Measurements from ENCODE around the gene CDH23. TPM values are rescaled to one million over a fixed set of nuclear protein-coding genes. Genes with fewer than 3 reads are reported as not detected.
A peak's percentile ranks its signal among the peaks of the same experiment; 100 is the strongest.

CDH23 gene
- total RNA-seq, 1 experiment from 2014 or later, result 0.02 TPM

DNA sequence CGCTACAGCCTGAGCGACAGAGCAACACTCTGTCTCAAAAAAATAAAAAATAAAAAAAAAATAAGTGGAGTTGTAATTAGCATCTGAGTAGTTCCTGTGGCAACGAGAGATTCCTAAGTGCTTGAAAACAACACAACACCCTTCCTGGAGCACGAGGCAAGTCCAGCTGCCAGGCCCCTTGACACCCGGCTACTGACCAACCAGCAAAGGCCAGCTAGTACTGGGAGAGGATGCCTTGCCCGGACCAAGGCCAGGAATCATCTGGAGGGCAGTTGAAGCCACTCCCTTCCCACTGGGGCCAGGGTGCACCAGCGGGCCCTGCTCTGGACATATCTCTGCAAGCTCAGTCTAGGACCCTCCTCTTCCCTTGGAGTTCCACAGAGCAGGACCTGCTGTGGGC, 322.3 kb downstream of the CDH23 start:
- Histone ChIP-seq H3K4me1 (no peaks in the 10 kb centered on the region; the same call in 1 of the 2 replicates), H3K27ac (no peak overlapping the region)

DNA sequence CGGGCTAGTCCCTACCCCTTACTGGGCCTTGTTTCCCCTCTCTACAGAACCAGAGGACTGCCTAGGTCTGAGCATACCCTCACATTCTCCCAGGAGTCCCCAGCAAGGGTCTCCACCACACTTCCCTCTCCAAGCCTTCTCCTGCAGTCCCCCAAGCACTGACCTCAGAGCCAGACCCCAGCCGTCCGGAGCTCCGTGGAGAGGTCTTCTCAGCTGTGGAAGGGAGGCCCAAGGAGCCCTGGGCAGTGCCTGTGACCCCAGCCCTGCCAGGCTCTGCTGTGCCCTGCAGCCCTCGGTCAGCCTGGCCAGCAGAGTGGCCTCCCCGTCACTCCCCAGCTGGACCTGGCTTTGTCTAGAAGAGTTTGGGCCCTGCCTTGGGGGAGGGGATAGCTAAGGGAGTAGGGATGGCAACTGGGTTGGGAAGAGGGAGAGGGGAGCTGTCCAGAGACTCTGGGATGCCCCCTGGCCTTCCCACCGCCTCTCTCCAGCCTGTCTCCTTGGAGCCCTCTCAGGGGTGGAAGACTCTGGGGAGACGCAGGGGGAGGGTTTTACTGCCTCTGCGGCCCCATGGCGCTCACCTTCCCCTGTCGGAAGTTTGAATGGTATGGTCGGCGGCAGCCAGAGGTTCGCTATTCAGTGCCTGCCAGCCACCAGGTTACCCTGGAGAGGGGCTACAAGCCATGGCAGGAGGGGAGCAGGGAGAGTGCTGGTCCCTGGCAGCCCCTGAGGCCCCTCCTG, 322.9 kb downstream of the CDH23 start, which contains the start of gene C10orf105:
TSS of gene C10orf105 (minus strand) at position 315 of the 738 bp plus-strand sequence. CDS start 3,441 bp downstream, outside the sequence.
- Histone ChIP-seq H3K4me1 (no peaks in the 10 kb centered on the region), H3K27ac (no peak within 1 kb of the TSS), H3K9me3 (replicated peaks) (no peaks in the 10 kb centered on the region), H3K36me3 (no peaks in the 10 kb centered on the region), H3K4me3 (no peak within 1 kb of the TSS), H3K27me3 (no peaks in the 10 kb centered on the region)
- no peak for DNase-seq

More for the DNA sequence above, 322.3 kb downstream of the CDH23 start:
- Histone ChIP-seq H3K9me3 (replicated peaks) (no peaks in the 10 kb centered on the region), H3K27me3 (no peaks in the 10 kb centered on the region), H3K4me3 (no peak overlapping the region), H3K36me3 (no peaks in the 10 kb centered on the region)
- DNase-seq, result no peak

DNA sequence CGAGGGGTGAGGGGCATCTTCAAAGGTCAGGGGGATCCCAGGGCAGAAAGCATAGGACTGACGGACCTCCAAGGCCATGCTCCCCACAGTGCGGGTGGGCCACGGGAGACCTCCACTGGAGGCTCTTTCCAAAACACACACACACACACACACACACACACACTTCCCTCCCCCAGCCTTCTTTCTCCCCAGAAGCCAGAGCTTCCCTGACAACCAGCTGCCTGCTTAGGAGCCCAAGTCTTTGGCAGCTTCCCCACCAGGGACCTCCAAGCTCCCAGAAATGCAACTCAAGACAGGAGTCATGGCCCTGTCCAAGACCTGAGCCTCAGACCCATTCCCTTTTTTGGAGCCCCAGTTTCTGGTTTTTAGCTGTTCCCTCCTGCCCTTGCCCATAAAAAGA, 323.6 kb downstream of the CDH23 start:
- Histone ChIP-seq H3K36me3 (no peaks in the 10 kb centered on the region), H3K4me1 (no peaks in the 10 kb centered on the region)
- no peak for DNase-seq

DNA sequence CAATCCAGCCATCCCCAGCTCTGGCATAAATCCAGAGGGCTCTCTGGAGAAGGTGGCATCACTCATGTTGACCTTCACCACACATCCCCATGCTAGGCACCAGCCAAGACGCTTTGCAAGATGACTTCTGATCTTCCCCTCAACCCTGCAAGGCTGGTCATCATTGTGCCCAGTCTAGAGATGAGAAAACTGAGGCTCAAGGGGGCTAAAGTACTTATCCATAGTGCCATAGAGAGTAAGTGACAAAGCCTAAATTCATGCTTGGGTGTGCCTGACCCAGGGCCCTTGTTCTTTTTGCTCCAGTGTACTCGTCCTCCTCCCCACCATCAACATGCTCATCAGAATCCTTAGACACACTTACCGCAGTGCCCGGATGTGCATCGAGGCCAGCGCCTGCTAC, 324.6 kb downstream of the CDH23 start:
- H3K9me3 ChIP-seq (replicated peaks), result no peaks in the 10 kb centered on the region

More for the DNA sequence above, 323.6 kb downstream of the CDH23 start:
- H3K27me3 ChIP-seq, result no peaks in the 10 kb centered on the region
- H3K9me3 ChIP-seq (replicated peaks), result no peaks in the 10 kb centered on the region
- no peak overlapping the region for H3K4me3 ChIP-seq
- no peak overlapping the region for H3K27ac ChIP-seq

DNA sequence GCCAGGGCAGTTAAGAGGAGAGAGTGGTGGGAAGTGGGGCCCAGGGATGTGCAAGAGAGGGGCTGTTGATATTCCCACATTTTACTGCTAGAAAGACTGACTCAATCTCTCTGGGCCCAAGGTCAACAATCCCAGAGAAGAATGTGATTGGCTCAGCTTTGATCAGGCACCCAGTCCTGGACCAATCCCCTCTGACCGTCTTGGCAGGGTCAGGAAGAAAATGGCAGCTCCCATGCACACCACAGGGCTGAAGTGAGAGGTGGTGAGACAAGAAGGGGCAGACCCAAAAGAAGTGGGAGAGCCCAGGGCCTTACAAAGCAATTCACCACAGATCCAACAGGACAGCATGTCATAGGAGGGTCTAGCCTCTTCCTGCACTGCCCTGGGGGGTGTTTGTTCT, 326.1 kb downstream of the CDH23 start:
- Histone ChIP-seq H3K4me3 (no peak overlapping the region), H3K4me1 (peaks cover 5% of the 10 kb centered on the region; the same call in 1 of the 2 replicates), H3K36me3 (no peaks in the 10 kb centered on the region), H3K9me3 (replicated peaks) (no peaks in the 10 kb centered on the region), H3K27me3 (no peaks in the 10 kb centered on the region), H3K27ac (no peak overlapping the region)
- no peak for DNase-seq

More for the DNA sequence above, 324.6 kb downstream of the CDH23 start:
- Histone ChIP-seq H3K27me3 (no peaks in the 10 kb centered on the region), H3K4me1 (no peaks in the 10 kb centered on the region), H3K4me3 (no peak overlapping the region), H3K36me3 (no peaks in the 10 kb centered on the region), H3K27ac (no peak overlapping the region)
- no peak for DNase-seq

DNA sequence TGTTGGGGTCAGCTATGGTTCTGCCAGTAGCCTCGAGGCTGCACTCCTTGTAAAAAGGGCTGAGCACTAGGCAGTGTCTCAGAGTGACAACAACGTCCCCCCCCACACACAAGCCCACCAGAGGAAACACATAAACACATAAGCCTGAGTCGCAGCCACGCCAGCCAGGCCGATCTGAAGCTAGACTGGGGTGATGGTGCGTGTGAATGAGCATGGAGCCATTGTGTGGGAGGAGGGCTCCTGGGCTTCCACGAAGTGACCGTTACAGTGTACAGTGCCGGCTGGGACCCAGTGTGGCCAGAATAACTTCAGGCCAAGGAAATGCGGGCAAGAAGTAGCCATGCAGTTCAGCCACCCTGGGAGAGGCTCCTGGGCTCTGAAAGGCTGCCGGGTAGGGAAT, 326.6 kb downstream of the CDH23 start:
- Histone ChIP-seq H3K27ac (no peak overlapping the region), H3K4me1 (peaks cover 6% of the 10 kb centered on the region; the same call in 1 of the 2 replicates), H3K36me3 (no peaks in the 10 kb centered on the region), H3K9me3 (replicated peaks) (no peaks in the 10 kb centered on the region), H3K27me3 (no peaks in the 10 kb centered on the region), H3K4me3 (no peak overlapping the region)
- DNase-seq, result no peak

DNA sequence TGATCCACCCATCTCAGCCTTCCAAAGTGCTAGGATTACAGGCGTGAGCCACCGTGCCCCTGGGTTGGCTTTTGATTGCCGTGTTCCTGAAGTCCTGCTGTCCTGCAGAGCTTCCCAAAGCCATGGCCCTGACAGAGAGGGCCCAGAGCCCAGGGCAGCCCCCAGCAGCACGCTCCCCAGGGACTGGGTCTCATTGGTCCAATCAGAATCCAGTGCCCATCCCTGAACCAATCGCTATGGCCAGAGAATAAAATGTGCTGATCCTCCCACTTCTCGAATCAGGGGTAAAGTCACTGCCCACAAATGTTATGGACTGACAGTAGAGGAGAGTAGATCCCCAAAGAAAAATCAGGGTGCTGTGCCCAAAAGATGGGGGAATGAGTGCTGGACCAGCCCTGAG, 327.8 kb downstream of the CDH23 start:
- Histone ChIP-seq H3K36me3 (no peaks in the 10 kb centered on the region), H3K27ac (no peak overlapping the region), H3K4me1 (peaks cover 16% of the 10 kb centered on the region), H3K9me3 (replicated peaks) (no peaks in the 10 kb centered on the region), H3K4me3 (no peak overlapping the region), H3K27me3 (no peaks in the 10 kb centered on the region)
- DNase-seq, result no peak

- H3K27me3 ChIP-seq, result no peaks in the 10 kb centered on the region
- peaks cover 16% of the 10 kb centered on the region for H3K4me1 ChIP-seq
- no peak overlapping the region for H3K27ac ChIP-seq
- H3K36me3 ChIP-seq, result no peaks in the 10 kb centered on the region
- no peak for DNase-seq
- H3K9me3 ChIP-seq (replicated peaks), result no peaks in the 10 kb centered on the region
- H3K4me3 ChIP-seq, result no peak overlapping the region
Observed at GRCh38 chr10:71725249-71725648, 328.5 kb downstream of the CDH23 start.

DNA sequence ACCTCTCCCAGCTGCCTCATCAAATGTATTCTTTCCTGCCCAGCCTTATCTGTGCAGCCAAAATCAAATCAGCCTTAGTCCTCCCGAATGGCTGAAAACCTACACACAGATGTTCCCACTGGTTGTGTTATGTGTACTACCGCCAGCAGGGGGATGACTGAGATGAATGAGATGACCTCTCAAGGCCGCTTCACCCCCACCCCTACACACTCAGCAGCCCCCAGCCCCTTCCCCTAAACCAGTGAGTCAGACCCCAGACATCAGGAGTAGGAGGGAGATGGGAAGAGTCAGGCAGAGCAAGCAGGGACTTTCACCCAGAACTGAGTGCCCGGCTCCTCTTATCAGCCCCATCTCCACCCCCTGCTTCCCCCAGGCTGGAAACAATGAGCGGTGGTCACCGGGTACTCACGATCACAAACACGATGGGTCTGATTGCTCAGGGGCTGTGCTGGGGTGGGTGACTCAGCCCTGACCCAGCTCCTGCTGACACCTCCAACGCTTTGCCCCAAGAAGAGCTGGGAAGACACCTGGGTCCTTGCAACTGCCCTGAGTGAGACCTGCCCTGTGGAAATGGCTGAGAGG, 329.4 kb downstream of the CDH23 start:
- H3K36me3 ChIP-seq, result no peaks in the 10 kb centered on the region
- no peak overlapping the region for H3K27ac ChIP-seq
- peaks cover 16% of the 10 kb centered on the region for H3K4me1 ChIP-seq
- no peaks in the 10 kb centered on the region for H3K27me3 ChIP-seq
- no peak overlapping the region for H3K4me3 ChIP-seq
- peak in 1 of 2 experiments; percentile 24 for DNase-seq
- no peaks in the 10 kb centered on the region for H3K9me3 ChIP-seq (replicated peaks)

DNA sequence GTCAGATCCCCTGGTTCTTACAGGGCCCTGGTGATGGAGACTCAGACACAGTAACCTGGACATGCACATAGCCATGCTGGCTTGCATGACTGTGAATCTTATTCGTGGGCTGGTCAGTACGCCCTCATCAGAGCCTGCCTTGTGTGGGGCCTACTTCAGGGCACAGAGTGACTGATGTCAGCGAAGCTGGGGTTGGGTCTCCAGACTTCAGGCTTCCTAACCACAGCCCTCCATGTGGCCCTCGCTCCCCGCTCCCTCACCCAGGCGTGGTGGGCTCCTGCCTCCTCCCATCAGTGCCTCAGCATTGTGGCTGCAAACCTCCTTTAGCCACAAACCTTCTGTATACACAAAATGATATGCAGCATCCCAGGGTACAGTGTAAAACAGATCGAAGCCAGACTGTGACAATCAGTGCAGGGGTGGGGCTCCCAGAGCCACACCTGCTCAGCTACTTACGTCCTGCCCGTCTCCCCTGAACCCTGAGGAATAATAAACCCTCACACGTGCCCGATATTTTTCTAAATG, 329.9 kb downstream of the CDH23 start:
- H3K4me3 ChIP-seq, result no peak overlapping the region
- peaks cover 16% of the 10 kb centered on the region for H3K4me1 ChIP-seq
- H3K27ac ChIP-seq, result no peak overlapping the region
- DNase-seq, result no peak
- no peaks in the 10 kb centered on the region for H3K9me3 ChIP-seq (replicated peaks)
- H3K36me3 ChIP-seq, result no peaks in the 10 kb centered on the region
- H3K27me3 ChIP-seq, result no peaks in the 10 kb centered on the region

- no peaks in the 10 kb centered on the region for H3K27me3 ChIP-seq
- no peak overlapping the region for H3K27ac ChIP-seq
- H3K36me3 ChIP-seq, result no peaks in the 10 kb centered on the region
- DNase-seq, result no peak
- no peaks in the 10 kb centered on the region for H3K9me3 ChIP-seq (replicated peaks)
- no peak overlapping the region for H3K4me3 ChIP-seq
- H3K4me1 ChIP-seq, result peaks cover 16% of the 10 kb centered on the region
Observed at GRCh38 chr10:71727105-71727737, 330.5 kb downstream of the CDH23 start.

- Histone ChIP-seq H3K4me3 (no peak overlapping the region), H3K27ac (peak overlapping the region; percentile 17; the same call in 1 of the 2 replicates), H3K4me1 (peaks cover 16% of the 10 kb centered on the region), H3K36me3 (no peaks in the 10 kb centered on the region), H3K9me3 (replicated peaks) (no peaks in the 10 kb centered on the region), H3K27me3 (no peaks in the 10 kb centered on the region)
- DNase-seq, result peak; percentile 52 to 57
Observed at GRCh38 chr10:71727738-71728737, 331.3 kb downstream of the CDH23 start.

DNA sequence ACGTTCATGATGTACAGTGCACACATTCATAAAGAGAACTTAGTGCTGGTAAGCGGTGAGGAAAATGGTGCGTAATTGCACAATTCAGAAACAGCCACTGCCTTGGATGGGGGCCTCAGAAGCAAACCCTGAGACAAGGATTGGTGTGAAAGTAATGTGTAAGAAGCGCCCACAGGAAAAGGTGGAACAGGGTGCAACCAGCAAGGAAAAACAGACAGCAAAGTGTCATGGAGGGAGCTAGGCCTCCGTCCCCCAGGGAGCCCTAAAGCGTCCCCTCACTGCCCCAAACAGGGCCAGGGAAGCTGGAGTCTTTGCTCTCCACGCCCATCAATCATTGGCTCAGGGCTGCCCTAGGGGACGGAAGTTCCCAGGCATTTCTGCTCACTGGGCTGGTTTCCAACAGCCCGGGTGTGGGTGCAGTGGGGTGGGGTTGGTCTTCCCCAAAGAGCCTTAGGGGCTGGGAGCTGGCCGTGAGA, 332.5 kb downstream of the CDH23 start:
- H3K27ac ChIP-seq, result no peak overlapping the region
- H3K9me3 ChIP-seq (replicated peaks), result no peaks in the 10 kb centered on the region
- no peaks in the 10 kb centered on the region for H3K27me3 ChIP-seq
- peak; percentile 50 to 63 for DNase-seq
- H3K4me1 ChIP-seq, result peaks cover 16% of the 10 kb centered on the region
- no peak overlapping the region for H3K4me3 ChIP-seq
- no peaks in the 10 kb centered on the region for H3K36me3 ChIP-seq

DNA sequence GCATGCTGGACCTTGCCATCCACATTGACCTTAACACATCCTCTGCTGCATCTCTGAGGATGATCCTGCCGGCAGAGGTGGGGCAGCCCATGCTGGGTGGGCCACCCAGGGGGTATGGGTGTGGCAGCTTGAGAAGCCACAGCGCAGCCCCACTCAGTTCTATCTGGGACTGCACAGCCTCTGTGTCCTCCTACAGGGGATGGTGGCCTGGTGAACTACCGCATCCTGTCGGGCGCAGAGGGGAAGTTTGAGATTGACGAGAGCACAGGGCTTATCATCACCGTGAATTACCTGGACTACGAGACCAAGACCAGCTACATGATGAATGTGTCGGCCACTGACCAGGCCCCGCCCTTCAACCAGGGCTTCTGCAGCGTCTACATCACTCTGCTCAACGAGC, 335.1 kb downstream of the CDH23 start:
- Histone ChIP-seq H3K4me1 (peaks cover 20% of the 10 kb centered on the region), H3K9me3 (replicated peaks) (no peaks in the 10 kb centered on the region), H3K36me3 (no peaks in the 10 kb centered on the region), H3K27me3 (no peaks in the 10 kb centered on the region), H3K27ac (no peak overlapping the region), H3K4me3 (no peak overlapping the region)
- no peak for DNase-seq
